ENCODE results near the gene RNF183. TPM values are rescaled to one million over a fixed set of nuclear protein-coding genes. Genes with fewer than 3 reads are reported as not detected.

The RNF183 gene
- total and polyA plus RNA-seq, 2 donors from 2014 or later = 3.6 to 8.1 TPM

DNA sequence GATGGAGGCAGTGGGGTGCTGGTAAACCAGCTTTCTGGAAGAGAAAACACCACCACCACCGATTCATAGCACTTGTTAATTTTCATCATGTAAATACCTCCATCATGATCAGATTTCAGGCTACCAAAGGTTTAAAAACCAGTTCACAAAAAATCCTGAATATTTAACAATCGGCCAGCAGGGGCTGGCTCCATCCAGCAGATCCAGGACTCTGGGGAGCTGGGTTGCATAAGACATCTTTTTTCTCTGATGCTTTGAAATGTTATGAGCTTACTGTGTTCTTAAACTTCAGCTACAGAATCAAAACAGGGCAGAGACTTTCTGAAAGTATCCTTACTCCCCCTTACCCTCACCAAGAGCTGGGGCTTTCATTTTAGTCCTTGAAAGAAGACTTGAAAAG is 14.6 kb upstream of the RNF183 start:
- no peaks in the 10 kb centered on the region for H3K4me1 ChIP-seq (ENCODE audit: control insufficient read depth in 2 of 3, insufficient read depth in 2 of 3, low read depth in 1 of 3, low read length in 3 of 3)
- H3K9ac ChIP-seq (ENCODE audit: low read length in 3 of 3) = no peak overlapping the region
- TF ChIP-seq, protein P1, sequence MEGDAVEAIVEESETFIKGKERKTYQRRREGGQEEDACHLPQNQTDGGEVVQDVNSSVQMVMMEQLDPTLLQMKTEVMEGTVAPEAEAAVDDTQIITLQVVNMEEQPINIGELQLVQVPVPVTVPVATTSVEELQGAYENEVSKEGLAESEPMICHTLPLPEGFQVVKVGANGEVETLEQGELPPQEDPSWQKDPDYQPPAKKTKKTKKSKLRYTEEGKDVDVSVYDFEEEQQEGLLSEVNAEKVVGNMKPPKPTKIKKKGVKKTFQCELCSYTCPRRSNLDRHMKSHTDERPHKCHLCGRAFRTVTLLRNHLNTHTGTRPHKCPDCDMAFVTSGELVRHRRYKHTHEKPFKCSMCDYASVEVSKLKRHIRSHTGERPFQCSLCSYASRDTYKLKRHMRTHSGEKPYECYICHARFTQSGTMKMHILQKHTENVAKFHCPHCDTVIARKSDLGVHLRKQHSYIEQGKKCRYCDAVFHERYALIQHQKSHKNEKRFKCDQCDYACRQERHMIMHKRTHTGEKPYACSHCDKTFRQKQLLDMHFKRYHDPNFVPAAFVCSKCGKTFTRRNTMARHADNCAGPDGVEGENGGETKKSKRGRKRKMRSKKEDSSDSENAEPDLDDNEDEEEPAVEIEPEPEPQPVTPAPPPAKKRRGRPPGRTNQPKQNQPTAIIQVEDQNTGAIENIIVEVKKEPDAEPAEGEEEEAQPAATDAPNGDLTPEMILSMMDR (IDR thresholded peaks at IDR 0.05; ENCODE audit: borderline replicate concordance, extremely low read depth, insufficient read depth) = no peak
- H3K4me3 ChIP-seq (ENCODE audit: low read length in 3 of 3) = no peak overlapping the region
- no peaks in the 10 kb centered on the region for H3K27me3 ChIP-seq (ENCODE audit: control insufficient read depth, insufficient read depth, low read length)
- no peaks in the 10 kb centered on the region for H3K9me3 ChIP-seq (ENCODE audit: control insufficient read depth in 2 of 3, insufficient read depth in 1 of 3, low read length in 3 of 3)
- intact Hi-C loops (cut with DNase I) = no loop called here
- no peak overlapping the region for H3K27ac ChIP-seq (ENCODE audit: low read depth in 2 of 2, low read length in 2 of 2)
- DNase-seq (no peak), FAIRE-seq (no peak)
- peaks cover 2 to 27% (median 3%) of the 10 kb centered on the region in 3 donors for H3K36me3 ChIP-seq (ENCODE audit: control insufficient read depth in 2 of 3, insufficient read depth in 3 of 3, low read length in 3 of 3)

DNA sequence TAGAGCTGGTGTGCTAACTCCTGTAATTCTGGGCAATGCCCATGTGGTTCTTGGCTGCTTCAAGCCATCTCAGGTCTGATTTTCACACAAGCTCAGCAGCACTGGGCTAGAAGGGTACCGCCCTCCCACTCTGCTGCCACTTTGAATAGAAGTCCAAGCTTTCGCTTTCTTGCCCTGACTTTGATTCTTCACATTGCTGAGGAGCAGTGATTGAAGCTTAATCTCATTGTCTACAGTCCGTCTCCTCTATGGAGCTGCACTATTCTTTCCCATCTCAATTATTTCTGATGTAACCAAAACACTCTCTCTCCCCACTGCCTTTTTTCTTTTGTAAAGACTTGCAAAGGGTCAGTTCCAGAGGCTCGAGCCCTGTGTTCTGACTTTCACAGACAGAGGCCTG is 12.9 kb upstream of the RNF183 start:
- Histone ChIP-seq H3K9me3 (ENCODE audit: control insufficient read depth in 2 of 3, insufficient read depth in 1 of 3, low read length in 3 of 3) (no peaks in the 10 kb centered on the region), H3K9ac (ENCODE audit: low read length in 3 of 3) (no peak overlapping the region), H3K27ac (ENCODE audit: low read depth in 2 of 2, low read length in 2 of 2) (no peak overlapping the region), H3K4me1 (ENCODE audit: control insufficient read depth in 2 of 3, insufficient read depth in 2 of 3, low read depth in 1 of 3, low read length in 3 of 3) (no peaks in the 10 kb centered on the region), H3K36me3 (ENCODE audit: control insufficient read depth in 2 of 3, insufficient read depth in 3 of 3, low read length in 3 of 3) (peaks cover 0 to 24% (median 3%) of the 10 kb centered on the region in 3 donors), H3K4me3 (ENCODE audit: low read length in 3 of 3) (no peak overlapping the region), H3K27me3 (ENCODE audit: control insufficient read depth, insufficient read depth, low read length) (no peaks in the 10 kb centered on the region)
- TF ChIP-seq, protein P1 (IDR thresholded peaks at IDR 0.05; ENCODE audit: borderline replicate concordance, extremely low read depth, insufficient read depth) = no peak
- DNase-seq = no peak
- intact Hi-C loops (cut with DNase I) = no loop called here
- FAIRE-seq = no peak

DNA sequence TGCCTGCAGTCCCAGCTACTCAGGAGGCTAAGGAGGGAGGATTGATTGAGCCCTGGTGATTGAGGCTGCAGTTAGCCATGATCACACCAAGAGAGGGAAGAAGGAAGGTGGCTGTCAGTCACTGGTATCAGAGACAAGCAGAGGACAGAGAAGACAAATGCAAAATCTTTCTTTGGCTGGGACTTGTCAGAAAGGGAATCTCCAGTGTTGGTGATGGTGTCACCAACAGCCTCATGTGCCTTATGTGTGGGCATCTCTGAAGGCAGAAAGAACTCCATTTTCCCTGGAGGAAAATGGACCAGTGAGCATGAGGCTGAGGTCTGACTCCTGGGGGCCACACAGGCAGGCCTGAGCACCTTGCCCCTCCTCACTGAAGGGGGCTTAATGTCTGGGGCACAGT is 12.1 kb upstream of the RNF183 start:
- TF ChIP-seq, protein P1 (IDR thresholded peaks at IDR 0.05; ENCODE audit: borderline replicate concordance, extremely low read depth, insufficient read depth) = no peak
- no peak for FAIRE-seq
- intact Hi-C loops (cut with DNase I) = no loop called here

DNA sequence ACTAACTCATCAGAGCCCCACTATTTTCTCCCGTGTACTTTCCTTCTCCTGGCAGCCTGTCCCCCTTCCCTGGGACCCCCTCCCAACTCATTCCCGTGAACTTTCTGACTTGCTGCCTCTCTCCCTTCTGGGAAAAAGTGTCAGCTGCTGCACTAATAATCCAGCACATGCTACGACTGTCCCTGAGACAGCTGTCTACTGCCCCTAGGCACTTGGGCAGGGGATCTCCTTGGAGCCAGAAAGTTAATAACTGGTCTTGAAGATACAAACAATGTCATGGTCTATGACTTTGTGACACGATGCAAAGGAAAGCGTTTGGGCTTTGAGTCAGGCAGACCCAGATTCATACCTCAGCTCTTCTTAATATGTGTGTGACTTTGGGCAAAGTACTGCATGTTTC is 10.1 kb upstream of the RNF183 start:
- intact Hi-C loops (cut with DNase I) = no loop called here
- H3K9me3 ChIP-seq (ENCODE audit: control insufficient read depth in 2 of 3, insufficient read depth in 1 of 3, low read length in 3 of 3) = no peaks in the 10 kb centered on the region

More for the DNA sequence above, 12.1 kb upstream of the RNF183 start:
- no peaks in the 10 kb centered on the region for H3K27me3 ChIP-seq (ENCODE audit: control insufficient read depth, insufficient read depth, low read length)
- H3K27ac ChIP-seq (ENCODE audit: low read depth in 2 of 2, low read length in 2 of 2) = no peak overlapping the region
- no peaks in the 10 kb centered on the region for H3K9me3 ChIP-seq (ENCODE audit: control insufficient read depth in 2 of 3, insufficient read depth in 1 of 3, low read length in 3 of 3)
- H3K4me3 ChIP-seq (ENCODE audit: low read length in 3 of 3) = no peak overlapping the region
- no peaks in the 10 kb centered on the region for H3K4me1 ChIP-seq (ENCODE audit: control insufficient read depth in 2 of 3, insufficient read depth in 2 of 3, low read depth in 1 of 3, low read length in 3 of 3)
- DNase-seq = no peak
- no peak overlapping the region for H3K9ac ChIP-seq (ENCODE audit: low read length in 3 of 3)
- peaks cover 0 to 20% (median 3%) of the 10 kb centered on the region in 3 donors for H3K36me3 ChIP-seq (ENCODE audit: control insufficient read depth in 2 of 3, insufficient read depth in 3 of 3, low read length in 3 of 3)

More for the DNA sequence above, 10.1 kb upstream of the RNF183 start:
- no peak overlapping the region for H3K27ac ChIP-seq (ENCODE audit: low read depth in 2 of 2, low read length in 2 of 2)
- TF ChIP-seq, protein P1 (IDR thresholded peaks at IDR 0.05; ENCODE audit: borderline replicate concordance, extremely low read depth, insufficient read depth) = no peak
- no peak overlapping the region for H3K9ac ChIP-seq (ENCODE audit: low read length in 3 of 3)
- no peak for FAIRE-seq
- no peaks in the 10 kb centered on the region for H3K4me1 ChIP-seq (ENCODE audit: control insufficient read depth in 2 of 3, insufficient read depth in 2 of 3, low read depth in 1 of 3, low read length in 3 of 3)
- H3K36me3 ChIP-seq (ENCODE audit: control insufficient read depth in 2 of 3, insufficient read depth in 3 of 3, low read length in 3 of 3) = peaks cover 0 to 1% (median 0%) of the 10 kb centered on the region in 3 donors
- no peak for DNase-seq
- H3K27me3 ChIP-seq (ENCODE audit: control insufficient read depth, insufficient read depth, low read length) = no peaks in the 10 kb centered on the region
- no peak overlapping the region for H3K4me3 ChIP-seq (ENCODE audit: low read length in 3 of 3)

All from kidney (tissue), 14 donors.